ENCODE results near the gene LYPD3.
"Not testable (repeated sequence)": the region's sequence is repeated elsewhere in the genome, so short reads cannot be mapped to it uniquely, and the experiment has no call there.

- TF ChIP-seq BHLHE40 (IDR thresholded peaks at IDR 0.05; ENCODE audit: borderline replicate concordance); TARDBP (IDR thresholded peaks at IDR 0.05): not testable (repeated sequence)
These were observed 28.1 kb downstream of the LYPD3 start for GRCh38 chr19:43437284-43437683.

Data from HEK293T (cell line).